NCI-H748 (cell line): ENCODE measurements around the gene XRRA1.
"Not testable (repeated sequence)": the region's sequence is repeated elsewhere in the genome, so short reads cannot be mapped to it uniquely, and the experiment has no call there.

Source experiments
- DNase-seq: peaks from one replicate; lab custom pipeline; 2025; ENCODE audit not compliant: unreplicated experiment; lab: John Stamatoyannopoulos, UW

Gene XRRA1

DNA sequence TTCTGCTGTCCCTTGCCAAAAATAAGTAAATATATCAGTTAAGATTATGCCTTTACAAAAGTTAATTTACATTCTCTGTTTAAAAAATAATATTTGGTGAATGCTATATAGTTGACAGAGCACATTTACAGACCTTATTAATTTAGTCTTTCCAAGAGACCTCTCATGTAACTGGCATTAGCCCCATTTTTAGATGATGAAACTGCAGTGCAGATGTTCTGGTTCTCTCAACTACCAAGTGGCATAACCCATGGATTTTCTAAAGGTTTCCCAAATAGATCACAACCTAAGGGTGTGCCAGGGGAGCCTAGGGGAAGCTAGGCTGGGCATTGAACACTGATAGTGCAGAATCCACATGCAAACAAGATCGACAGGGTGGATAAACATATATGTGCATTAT lies 111.7 kb downstream of the XRRA1 start:
- DNase-seq, result no peak

- no peak for DNase-seq
Measured at GRCh38 chr11:74826901-74827300, 122.0 kb downstream of the XRRA1 start.

DNA sequence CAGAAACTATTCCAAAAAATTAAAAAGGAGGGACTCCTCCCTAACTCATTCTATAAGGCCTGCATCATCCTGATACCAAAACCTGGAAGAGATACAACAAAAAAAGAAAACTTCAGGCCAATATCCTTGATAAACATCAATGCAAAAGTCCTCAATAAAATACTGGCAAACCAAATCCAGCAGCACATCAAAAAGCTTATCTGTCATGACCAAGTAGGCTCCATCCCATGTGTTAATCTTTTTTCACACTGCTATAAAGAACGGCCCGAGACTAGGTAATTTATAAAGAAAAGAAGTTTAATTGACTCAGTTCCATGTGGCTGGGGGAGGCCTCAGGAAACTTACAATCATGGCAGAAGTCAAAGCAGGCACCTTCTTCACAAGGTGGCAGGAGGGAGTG lies 123.3 kb downstream of the XRRA1 start:
- not testable (repeated sequence) for DNase-seq

DNA sequence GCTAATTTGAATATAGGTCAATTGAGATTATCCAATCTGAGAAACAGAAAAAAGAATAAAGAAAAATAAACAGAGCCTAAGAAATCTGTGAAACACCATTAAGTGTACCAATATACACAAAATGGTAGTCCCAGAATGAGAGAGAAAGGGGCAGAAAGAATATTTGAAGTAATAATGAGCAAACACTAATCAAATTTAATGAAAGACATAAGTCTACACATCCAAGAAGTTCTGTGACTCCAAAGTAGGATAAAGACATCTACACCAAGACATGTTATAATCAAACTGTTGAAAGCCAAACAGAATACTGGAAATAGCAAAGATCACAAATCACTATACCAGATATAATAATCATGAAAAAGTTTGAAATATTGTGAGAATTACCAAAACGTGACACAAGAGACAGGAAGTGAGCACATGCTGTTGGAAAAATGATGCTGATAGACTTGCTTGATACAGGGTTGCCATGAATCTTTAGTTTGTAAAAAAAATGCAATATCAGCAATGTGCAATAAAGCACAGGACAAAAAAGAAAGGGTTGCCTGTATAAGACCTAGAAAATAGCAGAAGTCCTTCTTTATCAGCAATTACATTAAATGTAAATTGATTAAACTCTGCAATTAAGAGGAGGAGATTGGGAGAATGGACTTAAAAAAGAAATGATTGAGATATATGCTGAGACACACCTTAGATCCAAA lies 124.5 kb downstream of the XRRA1 start:
- DNase-seq, result no peak

DNA sequence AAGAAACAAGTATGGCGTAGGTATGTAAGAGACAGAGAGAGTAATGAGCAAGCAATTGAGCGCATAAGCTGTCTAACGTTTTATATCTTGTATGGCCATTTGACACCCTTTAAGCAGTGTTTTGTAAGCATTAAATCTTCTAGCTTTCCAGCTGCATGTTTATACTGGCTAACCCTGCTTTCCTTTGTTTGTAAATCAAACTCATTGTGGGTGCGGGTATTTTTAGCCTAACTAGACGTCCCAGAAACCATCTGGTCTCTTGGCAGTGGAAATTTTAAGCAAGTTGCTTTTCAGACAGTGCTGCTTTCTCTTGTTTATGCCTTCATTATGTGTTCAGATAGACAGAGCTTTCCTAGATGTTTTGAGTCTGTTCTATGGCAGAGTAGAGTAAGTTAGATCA lies 126.7 kb downstream of the XRRA1 start:
- no peak for DNase-seq

GRCh38 chr11:74820763-74821162 lies 128.1 kb downstream of the XRRA1 start:
- no peak for DNase-seq

GRCh38 chr11:74819400-74819799 lies 129.5 kb downstream of the XRRA1 start:
- DNase-seq, result no peak

- DNase-seq, result no peak
Measured at GRCh38 chr11:74818283-74818946, 130.5 kb downstream of the XRRA1 start.

- DNase-seq, result no peak
Measured at GRCh38 chr11:74816664-74817063, 132.2 kb downstream of the XRRA1 start.

DNA sequence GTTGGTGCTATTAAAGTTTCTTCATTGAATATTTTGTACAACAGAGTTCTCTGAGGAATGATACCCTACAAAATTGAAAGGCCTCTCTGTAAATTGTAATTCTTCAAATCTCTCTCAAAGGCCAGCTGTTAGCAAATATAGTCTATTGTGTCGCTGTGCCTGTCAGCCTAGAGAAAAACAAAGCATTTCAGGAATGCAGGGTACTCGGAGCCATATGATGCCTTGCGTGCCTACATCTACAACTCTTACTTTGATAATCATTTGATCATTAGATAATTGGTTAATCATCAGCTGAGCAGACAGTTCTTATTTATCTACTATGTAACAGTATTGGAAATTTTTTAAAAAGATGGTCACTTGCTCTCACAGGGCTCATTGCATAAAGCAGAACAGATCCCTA lies 132.9 kb downstream of the XRRA1 start:
- no peak for DNase-seq

DNA sequence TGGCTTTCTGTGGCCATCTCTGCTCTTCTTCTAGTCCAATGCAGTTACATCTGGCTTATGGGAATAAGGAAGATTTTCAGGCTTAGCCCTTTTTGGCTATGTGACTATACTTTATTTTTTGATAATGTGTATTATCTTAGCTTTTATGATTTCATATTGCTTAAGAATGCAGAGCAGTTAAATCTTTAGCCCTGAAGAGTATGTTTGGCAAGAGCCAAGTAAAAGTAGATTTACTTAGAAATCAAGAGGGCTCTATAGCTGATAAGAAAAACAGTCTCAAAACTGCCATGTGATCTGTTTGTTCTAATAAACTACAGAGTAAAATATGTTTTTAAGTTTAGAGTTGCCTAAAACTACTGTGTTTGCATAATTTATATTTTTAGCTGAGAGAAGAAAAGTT lies 139.1 kb downstream of the XRRA1 start:
- DNase-seq, result no peak

DNA sequence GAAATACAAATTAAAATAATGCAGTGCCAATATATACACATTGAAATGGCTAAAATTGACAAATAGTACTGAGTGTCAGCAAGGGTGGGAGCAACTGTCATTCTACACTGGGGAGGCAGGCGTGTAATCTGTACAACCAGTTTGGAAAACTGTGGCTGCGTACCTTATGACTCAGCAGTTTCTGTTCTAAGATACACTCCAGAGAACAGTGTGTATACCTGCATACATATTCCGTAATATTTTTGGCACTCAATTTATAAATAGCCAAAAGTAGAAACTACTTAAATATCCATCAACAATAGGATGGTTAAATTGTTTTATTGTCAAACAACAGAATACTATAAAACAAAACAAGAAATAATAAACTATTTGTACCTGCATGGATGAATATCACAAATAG lies 142.6 kb downstream of the XRRA1 start:
- DNase-seq, result no peak

- no peak for DNase-seq
Measured at GRCh38 chr11:74791333-74792100, 157.4 kb downstream of the XRRA1 start.
